ENCODE measurements around the gene GPLD1. TPM values are rescaled to one million over a fixed set of nuclear protein-coding genes. Genes with fewer than 3 reads are reported as not detected.
A peak's percentile ranks its signal among the peaks of the same experiment; 100 is the strongest.

Gene GPLD1
- total RNA-seq, 4 donors from 2014 or later, result 3.8 to 5.3 (median 4.1) TPM

- WGBS, result 94% methylated on average over 6 of the region's 6 CpGs
- no peaks in the 10 kb centered on the region for H3K27me3 ChIP-seq
- intact Hi-C loops (cut with DNase I), result no loop called here
- peaks cover 0 to 5% (median 0%) of the 10 kb centered on the region in 4 donors for H3K36me3 ChIP-seq
- H3K4me3 ChIP-seq, result no peak overlapping the region
- peaks cover 0 to 6% (median 0%) of the 10 kb centered on the region in 4 donors for H3K4me1 ChIP-seq
- H3K27ac ChIP-seq (replicated peaks in 1 of 4), result no peak overlapping the region
- no peaks in the 10 kb centered on the region for H3K9me3 ChIP-seq
- DNase-seq (ENCODE audit: extremely low spot score), result peak; percentile 53
- TF ChIP-seq, protein P1, sequence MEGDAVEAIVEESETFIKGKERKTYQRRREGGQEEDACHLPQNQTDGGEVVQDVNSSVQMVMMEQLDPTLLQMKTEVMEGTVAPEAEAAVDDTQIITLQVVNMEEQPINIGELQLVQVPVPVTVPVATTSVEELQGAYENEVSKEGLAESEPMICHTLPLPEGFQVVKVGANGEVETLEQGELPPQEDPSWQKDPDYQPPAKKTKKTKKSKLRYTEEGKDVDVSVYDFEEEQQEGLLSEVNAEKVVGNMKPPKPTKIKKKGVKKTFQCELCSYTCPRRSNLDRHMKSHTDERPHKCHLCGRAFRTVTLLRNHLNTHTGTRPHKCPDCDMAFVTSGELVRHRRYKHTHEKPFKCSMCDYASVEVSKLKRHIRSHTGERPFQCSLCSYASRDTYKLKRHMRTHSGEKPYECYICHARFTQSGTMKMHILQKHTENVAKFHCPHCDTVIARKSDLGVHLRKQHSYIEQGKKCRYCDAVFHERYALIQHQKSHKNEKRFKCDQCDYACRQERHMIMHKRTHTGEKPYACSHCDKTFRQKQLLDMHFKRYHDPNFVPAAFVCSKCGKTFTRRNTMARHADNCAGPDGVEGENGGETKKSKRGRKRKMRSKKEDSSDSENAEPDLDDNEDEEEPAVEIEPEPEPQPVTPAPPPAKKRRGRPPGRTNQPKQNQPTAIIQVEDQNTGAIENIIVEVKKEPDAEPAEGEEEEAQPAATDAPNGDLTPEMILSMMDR (IDR thresholded peaks at IDR 0.05), result no peak
- TF ChIP-seq POLR2AphosphoS5 (IDR thresholded peaks at IDR 0.05) (no peak), POLR2A (IDR thresholded peaks at IDR 0.05; ENCODE audit: low read depth) (no peak), EP300 (IDR thresholded peaks at IDR 0.05) (no peak)
Observed at GRCh38 chr6:24476631-24477030, 12.7 kb downstream of the GPLD1 start.

GRCh38 chr6:24472181-24472580, 17.2 kb downstream of the GPLD1 start:
- Histone ChIP-seq H3K36me3 (no peaks in the 10 kb centered on the region), H3K4me1 (peaks cover 0 to 6% (median 0%) of the 10 kb centered on the region in 4 donors), H3K27me3 (no peaks in the 10 kb centered on the region), H3K4me3 (no peak overlapping the region), H3K9me3 (no peaks in the 10 kb centered on the region), H3K27ac (replicated peaks in 1 of 4) (no peak overlapping the region)
- intact Hi-C loops (cut with DNase I), result no loop called here
- no peak for DNase-seq (ENCODE audit: extremely low spot score)
- TF ChIP-seq EP300 (IDR thresholded peaks at IDR 0.05) (no peak), POLR2A (IDR thresholded peaks at IDR 0.05; ENCODE audit: low read depth) (no peak), POLR2AphosphoS5 (IDR thresholded peaks at IDR 0.05) (no peak)
- TF ChIP-seq, protein P1 (IDR thresholded peaks at IDR 0.05), result no peak

DNA sequence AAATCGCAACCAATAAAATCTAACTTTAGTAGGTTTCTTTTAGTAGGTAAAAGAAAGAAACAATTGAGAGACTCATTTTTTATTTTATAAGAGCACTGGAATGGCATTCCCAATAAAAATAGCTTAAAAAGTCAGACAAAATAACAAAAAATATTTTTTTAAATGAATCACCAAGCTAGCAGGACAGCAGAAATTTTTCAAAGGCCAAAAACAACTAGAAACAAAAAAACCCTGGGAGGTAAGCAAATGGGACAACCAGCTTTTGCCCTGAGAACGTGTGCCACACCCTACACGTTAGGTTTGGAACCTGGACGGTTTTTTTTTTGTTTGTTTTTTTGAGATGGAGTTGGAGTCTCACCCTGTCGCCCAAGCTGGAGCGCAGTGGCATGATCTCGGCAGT, 19.6 kb downstream of the GPLD1 start:
- intact Hi-C loops (cut with DNase I), result no loop called here
- Histone ChIP-seq H3K4me3 (no peak overlapping the region), H3K27me3 (no peaks in the 10 kb centered on the region)

DNA sequence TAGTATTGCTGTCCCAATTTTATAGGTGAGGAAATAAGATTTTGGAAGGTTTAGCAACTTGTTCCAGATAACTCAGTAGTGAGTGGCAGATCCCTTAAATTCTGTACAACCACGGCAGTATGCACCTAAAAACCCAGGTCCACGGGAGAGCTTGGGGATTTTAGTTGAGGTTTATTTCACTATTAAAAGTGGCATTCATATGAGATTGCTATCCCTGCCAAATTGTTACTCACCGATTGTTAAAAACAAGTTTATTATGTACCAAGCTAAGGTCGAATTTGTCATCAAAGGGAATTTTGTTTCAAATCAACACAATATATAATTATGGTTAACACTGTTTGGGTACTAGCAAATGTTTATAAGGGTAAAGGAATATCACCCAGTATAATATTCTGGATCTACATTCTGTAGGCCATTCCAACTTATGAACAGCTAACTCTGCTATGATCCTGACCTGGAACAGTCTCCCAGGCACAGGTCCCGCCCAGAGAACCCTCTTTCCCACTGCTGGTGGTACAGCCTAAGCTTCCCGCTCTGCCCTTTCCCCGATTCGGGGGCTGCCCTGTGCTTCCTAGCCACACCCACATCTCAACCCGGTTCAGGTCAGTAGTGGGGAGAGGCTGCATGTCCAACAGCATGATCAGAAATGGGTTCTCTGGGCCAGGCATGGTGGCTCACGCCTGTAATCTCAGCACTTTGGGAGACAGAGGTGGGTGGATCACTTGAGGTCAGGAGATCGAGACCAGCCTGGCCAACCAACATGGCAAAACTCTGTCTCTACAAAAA, 24.9 kb downstream of the GPLD1 start:
- H3K4me3 ChIP-seq, result no peak overlapping the region
- H3K36me3 ChIP-seq, result peaks cover 0 to 18% (median 0%) of the 10 kb centered on the region in 4 donors
- no peaks in the 10 kb centered on the region for H3K27me3 ChIP-seq
- no peaks in the 10 kb centered on the region for H3K4me1 ChIP-seq
- DNase-seq (ENCODE audit: extremely low spot score), result peak; percentile 78
- WGBS, result 93% methylated on average over 10 of the region's 11 CpGs
- H3K27ac ChIP-seq (replicated peaks in 1 of 4), result no peak overlapping the region
- TF ChIP-seq EP300 (IDR thresholded peaks at IDR 0.05) (no peak), POLR2AphosphoS5 (IDR thresholded peaks at IDR 0.05) (no peak), POLR2A (IDR thresholded peaks at IDR 0.05; ENCODE audit: low read depth) (no peak)
- TF ChIP-seq, protein P1 (IDR thresholded peaks at IDR 0.05), result no peak
- no peaks in the 10 kb centered on the region for H3K9me3 ChIP-seq
- intact Hi-C loops (cut with DNase I), result no loop called here

More for the DNA sequence above, 19.6 kb downstream of the GPLD1 start:
- no peak for DNase-seq (ENCODE audit: extremely low spot score)
- Histone ChIP-seq H3K27ac (replicated peaks in 1 of 4) (no peak overlapping the region), H3K36me3 (peaks cover 0 to 12% (median 0%) of the 10 kb centered on the region in 4 donors), H3K9me3 (no peaks in the 10 kb centered on the region), H3K4me1 (peaks cover 0 to 6% (median 0%) of the 10 kb centered on the region in 4 donors)
- 93% methylated on average over 7 of the region's 7 CpGs for WGBS
- TF ChIP-seq, protein P1 (IDR thresholded peaks at IDR 0.05), result no peak
- TF ChIP-seq POLR2AphosphoS5 (IDR thresholded peaks at IDR 0.05) (no peak), POLR2A (IDR thresholded peaks at IDR 0.05; ENCODE audit: low read depth) (no peak), EP300 (IDR thresholded peaks at IDR 0.05) (no peak)

All from esophagus muscularis mucosa (tissue), 4 donors.